ENCODE data around the gene OR52H1.
"Not testable (repeated sequence)": the region's sequence is repeated elsewhere in the genome, so short reads cannot be mapped to it uniquely, and the experiment has no call there.

OR52H1 gene

GRCh38 chr11:5548440-5548839 is at the start of gene OR52H1:
Gene OR52H1 (minus strand): TSS chr11:5548540. CDS start chr11:5545505, 3,035 bp downstream.
- DNase-seq (ENCODE audit: low read depth in 2 of 2): no peak

- no peak for DNase-seq (ENCODE audit: low read depth in 2 of 2)
Measured at GRCh38 chr11:5597953-5598352, 49.6 kb upstream of the OR52H1 start.

GRCh38 chr11:5596607-5597201 is 48.4 kb upstream of the OR52H1 start, which contains the start of gene TRIM6:
Gene TRIM6 (plus strand): TSS chr11:5596637. CDS start chr11:5596898, 261 bp downstream.
- DNase-seq (ENCODE audit: low read depth in 2 of 2): no peak

- DNase-seq (ENCODE audit: low read depth in 2 of 2): no peak
Measured at GRCh38 chr11:5593146-5593545, 44.8 kb upstream of the OR52H1 start.

GRCh38 chr11:5592615-5593014 is 44.3 kb upstream of the OR52H1 start:
- DNase-seq (ENCODE audit: low read depth in 2 of 2): no peak

- no peak for DNase-seq (ENCODE audit: low read depth in 2 of 2)
Measured at GRCh38 chr11:5591613-5592012, 43.3 kb upstream of the OR52H1 start.

- DNase-seq (ENCODE audit: low read depth in 2 of 2): not testable (repeated sequence)
Measured at GRCh38 chr11:5589906-5590305, 41.6 kb upstream of the OR52H1 start.

- not testable (repeated sequence) for DNase-seq (ENCODE audit: low read depth in 2 of 2)
Measured at GRCh38 chr11:5584458-5584857, 36.1 kb upstream of the OR52H1 start.

- no peak for DNase-seq (ENCODE audit: low read depth in 2 of 2)
Measured at GRCh38 chr11:5581014-5581413, 32.7 kb upstream of the OR52H1 start.

GRCh38 chr11:5580577-5580976 is 32.2 kb upstream of the OR52H1 start, which contains the start of gene OR52B6:
Gene OR52B6 (plus strand): TSS chr11:5580877. CDS start chr11:5580877, 0 bp downstream.
- no peak for DNase-seq (ENCODE audit: low read depth in 2 of 2)

GRCh38 chr11:5577101-5577500 is 28.8 kb upstream of the OR52H1 start:
- no peak for DNase-seq (ENCODE audit: low read depth in 2 of 2)

GRCh38 chr11:5575152-5575551 is 26.8 kb upstream of the OR52H1 start:
- DNase-seq (ENCODE audit: low read depth in 2 of 2): no peak

GRCh38 chr11:5574654-5575053 is 26.3 kb upstream of the OR52H1 start:
- DNase-seq (ENCODE audit: low read depth in 2 of 2): no peak

- no peak for DNase-seq (ENCODE audit: low read depth in 2 of 2)
Measured at GRCh38 chr11:5564259-5565019, 16.1 kb upstream of the OR52H1 start.

- DNase-seq (ENCODE audit: low read depth in 2 of 2): no peak
Measured at GRCh38 chr11:5557751-5558150, 9.4 kb upstream of the OR52H1 start.

GRCh38 chr11:5556596-5557188 is 8.4 kb upstream of the OR52H1 start:
- DNase-seq (ENCODE audit: low read depth in 2 of 2): no peak

- DNase-seq (ENCODE audit: low read depth in 2 of 2): no peak
Measured at GRCh38 chr11:5553343-5553742, 5.0 kb upstream of the OR52H1 start.

GRCh38 chr11:5550440-5551095 is 2.2 kb upstream of the OR52H1 start:
- DNase-seq (ENCODE audit: low read depth in 2 of 2): no peak

GRCh38 chr11:5547982-5548381 is 358 bp downstream of the OR52H1 start:
- no peak for DNase-seq (ENCODE audit: low read depth in 2 of 2)

GRCh38 chr11:5546457-5546856 is 1.9 kb downstream of the OR52H1 start:
- no peak for DNase-seq (ENCODE audit: low read depth in 2 of 2)

GRCh38 chr11:5541427-5541826 is 6.9 kb downstream of the OR52H1 start:
- no peak for DNase-seq (ENCODE audit: low read depth in 2 of 2)

GRCh38 chr11:5536482-5536881 is 11.9 kb downstream of the OR52H1 start:
- no peak for DNase-seq (ENCODE audit: low read depth in 2 of 2)
